HepG2 (cell line): ENCODE measurements around the gene RREB1. TPM values are rescaled to one million over a fixed set of nuclear protein-coding genes. Genes with fewer than 3 reads are reported as not detected.

ENCODE experiments used
- AGO1 ChIP-seq: fragments of 200-400 bp; formaldehyde crosslinking; IDR thresholded peaks from 2 replicates; pipeline ENCODE4 v1.6.1; 2017; ENCODE audit warnings: mild to moderate bottlenecking, low read depth, low read length, moderate library complexity; ENCODE audit not compliant: poor library complexity, severe bottlenecking
- ASH2L ChIP-seq: fragments of 300-600, 200-600 bp; sonication (generic); IDR thresholded peaks from 2 replicates; pipeline ENCODE4 v1.7.0; 2017; ENCODE audit warnings: low read depth, mild to moderate bottlenecking, moderate library complexity, mixed read lengths, low read length; ENCODE audit not compliant: insufficient read length
- CREM ChIP-seq, 2 experiments: sonication (generic) in 1 of 2; formaldehyde crosslinking in 1 of 2; IDR thresholded peaks; 2 replicates each; pipeline versions ENCODE4 v1.4.0 to v1.6.1; 2016 to 2020; ENCODE audit warnings: antibody characterized with exemption in 1 of 2, mild to moderate bottlenecking in 1 of 2, missing genetic modification reagents in 1 of 2
- DNMT1 ChIP-seq: sonication (generic); formaldehyde crosslinking; IDR thresholded peaks from 2 replicates; pipeline ENCODE4 v1.5.1; 2020; ENCODE audit warnings: mild to moderate bottlenecking, missing genetic modification reagents
- GATA4 ChIP-seq: sonication (generic); IDR thresholded peaks from 2 replicates; pipeline ENCODE4 v1.6.1; 2016; ENCODE audit warnings: antibody characterized with exemption, low read depth, borderline replicate concordance
- HNF4A ChIP-seq: sonication (generic); formaldehyde crosslinking; IDR thresholded peaks from 2 replicates; pipeline ENCODE4 v1.4.0; 2020; ENCODE audit warnings: missing genetic modification reagents
- NFIC ChIP-seq: IDR thresholded peaks from 2 replicates; pipeline ENCODE4 v1.6.1; 2012; ENCODE audit warnings: mild to moderate bottlenecking, low read length, inconsistent platforms
- NFYB ChIP-seq: sonication (generic); formaldehyde crosslinking; IDR thresholded peaks from 2 replicates; pipeline ENCODE4 v1.4.0; 2020; ENCODE audit warnings: missing genetic modification reagents
- PCBP1 ChIP-seq: fragments of 200-400 bp; formaldehyde crosslinking; IDR thresholded peaks from 2 replicates; pipeline ENCODE4 v1.6.1; 2017; ENCODE audit warnings: mild to moderate bottlenecking, low read depth, low read length, borderline replicate concordance
- RAD51 ChIP-seq: fragments of 450-650 bp; IDR thresholded peaks from 2 replicates; pipeline ENCODE4 v1.6.1; 2016; ENCODE audit warnings: borderline replicate concordance
- SALL1 ChIP-seq: sonication (generic); formaldehyde crosslinking; IDR thresholded peaks from 2 replicates; pipeline ENCODE4 v1.8.0; 2022; ENCODE audit warnings: mild to moderate bottlenecking, missing genetic modification reagents
- SMYD3 ChIP-seq: sonication (generic); formaldehyde crosslinking; IDR thresholded peaks from 2 replicates; pipeline ENCODE4 v1.8.1; 2023; ENCODE audit warnings: mild to moderate bottlenecking, missing genetic modification reagents
- TBP ChIP-seq: sonication (generic); formaldehyde crosslinking; IDR thresholded peaks from 2 replicates; pipeline ENCODE4 v1.5.0; 2020; ENCODE audit warnings: missing genetic modification reagents
- ZBTB7B ChIP-seq: sonication (generic); formaldehyde crosslinking; IDR thresholded peaks from 2 replicates; pipeline ENCODE4 v1.4.0; 2020; ENCODE audit warnings: missing genetic modification reagents
- ZFP37 ChIP-seq: sonication (generic); formaldehyde crosslinking; IDR thresholded peaks from 2 replicates; pipeline ENCODE4 v1.4.0; 2020; ENCODE audit warnings: missing genetic modification reagents, borderline replicate concordance
- ZFP41 ChIP-seq: sonication (generic); formaldehyde crosslinking; IDR thresholded peaks from 2 replicates; pipeline ENCODE4 v1.4.0; 2020; ENCODE audit warnings: mild to moderate bottlenecking, missing genetic modification reagents, borderline replicate concordance
- ZNF12 ChIP-seq: sonication (generic); formaldehyde crosslinking; IDR thresholded peaks from 2 replicates; pipeline ENCODE4 v1.5.0; 2020; ENCODE audit warnings: missing genetic modification reagents
- ZNF256 ChIP-seq: sonication (generic); formaldehyde crosslinking; conservative IDR thresholded peaks from 2 replicates; pipeline ENCODE4 v1.4.0; 2020; ENCODE audit warnings: missing genetic modification reagents
- ZNF274 ChIP-seq: sonication (generic); formaldehyde crosslinking; IDR thresholded peaks from 2 replicates; pipeline ENCODE4 v1.5.1; 2020; ENCODE audit warnings: mild to moderate bottlenecking, missing genetic modification reagents
- ZNF3 ChIP-seq: IDR thresholded peaks from 2 replicates; pipeline ENCODE4 v1.7.0; 2017; ENCODE audit warnings: inconsistent platforms
- ZNF331 ChIP-seq: sonication (generic); formaldehyde crosslinking; IDR thresholded peaks from 2 replicates; pipeline ENCODE4 v1.4.0; 2020; ENCODE audit warnings: missing genetic modification reagents
- ZNF580 ChIP-seq: IDR thresholded peaks from 2 replicates; pipeline ENCODE4 v1.6.1; 2016; ENCODE audit warnings: low read depth, borderline replicate concordance
- ZZZ3 ChIP-seq: sonication (generic); formaldehyde crosslinking; IDR thresholded peaks from 2 replicates; pipeline ENCODE4 v1.4.0; 2020; ENCODE audit warnings: missing genetic modification reagents, mild to moderate bottlenecking, borderline replicate concordance
- polyA plus RNA-seq, 8 experiments: library from polyadenylated mRNA; depleted of rRNA in 3 of 8; stranded (reverse) in 7 of 8; unstranded in 1 of 8; fragments of >200 nt; fragmentation: Illumina TruSeq in 4 of 8; extraction: Trizol in 4 of 8; gene quantifications; 2 replicates each; pipeline versions ENCODE4 v1.2.1 to v1.2.3, GENCODE V29; 2011 to 2016; ENCODE audit warnings: low read depth in 4 of 8, missing spikeins in 1 of 8, mixed read lengths in 1 of 8; ENCODE audit not compliant: insufficient read depth in 1 of 8
- total RNA-seq, 5 experiments: library from RNA; depleted of rRNA; stranded (reverse); fragments of >200 nt; fragmentation: Illumina TruSeq; extraction: Trizol; gene quantifications; 2 replicates each; pipeline ENCODE4 v1.2.3, GENCODE V29; 2016; ENCODE audit warnings: low read depth in 1 of 5
- TF ChIP-seq, protein P1 (sequence below): sonication (generic); formaldehyde crosslinking; IDR thresholded peaks from 2 replicates; pipeline ENCODE4 v1.8.1; 2023; ENCODE audit warnings: mild to moderate bottlenecking, moderate library complexity, missing genetic modification reagents
- TF ChIP-seq, protein P2 (sequence below): sonication (generic); formaldehyde crosslinking; IDR thresholded peaks from 2 replicates; pipeline ENCODE4 v1.4.0; 2020; ENCODE audit warnings: mild to moderate bottlenecking, missing genetic modification reagents
- TF ChIP-seq, protein P3 (sequence below): sonication (generic); formaldehyde crosslinking; IDR thresholded peaks from 2 replicates; pipeline ENCODE4 v1.8.1; 2023; ENCODE audit warnings: mild to moderate bottlenecking, inconsistent platforms, moderate library complexity, missing genetic modification reagents, borderline replicate concordance
- TF ChIP-seq, protein P4 (sequence below): sonication (generic); formaldehyde crosslinking; conservative IDR thresholded peaks from 2 replicates; pipeline ENCODE4 v1.8.0; 2022; ENCODE audit warnings: low read depth, missing genetic modification reagents

RREB1 gene
- total and polyA plus RNA-seq, 2 of the 13 experiments (the other 11 are each of a cell fraction or from before 2014, with no cell fraction given): 6.1 to 23.2 TPM

DNA sequence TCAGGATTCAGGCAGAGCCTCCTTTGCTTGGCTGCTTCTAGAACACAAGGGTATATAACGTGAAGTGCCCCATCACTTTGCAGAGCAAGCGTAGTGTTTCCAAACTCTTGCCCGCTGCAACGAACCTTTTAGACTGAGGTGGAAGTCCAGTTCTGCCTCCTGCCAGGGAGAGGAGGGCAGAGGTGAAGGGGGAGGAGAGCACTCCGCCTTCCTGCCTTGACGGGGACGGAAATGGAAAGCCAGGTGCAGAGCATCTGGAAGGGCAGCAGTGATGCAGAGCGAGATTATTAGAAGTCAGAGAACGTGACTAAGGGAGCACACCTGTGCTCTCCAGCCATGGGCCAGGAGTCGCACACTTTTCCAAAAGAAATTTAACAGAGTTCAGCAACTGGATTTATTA is 63.4 kb downstream of the RREB1 start (continued):
- no peak for TF ChIP-seq ZZZ3 (CRISPR knock-in tag)
- no peak for TF ChIP-seq DNMT1 (CRISPR knock-in tag)
- TF ChIP-seq, protein P1, sequence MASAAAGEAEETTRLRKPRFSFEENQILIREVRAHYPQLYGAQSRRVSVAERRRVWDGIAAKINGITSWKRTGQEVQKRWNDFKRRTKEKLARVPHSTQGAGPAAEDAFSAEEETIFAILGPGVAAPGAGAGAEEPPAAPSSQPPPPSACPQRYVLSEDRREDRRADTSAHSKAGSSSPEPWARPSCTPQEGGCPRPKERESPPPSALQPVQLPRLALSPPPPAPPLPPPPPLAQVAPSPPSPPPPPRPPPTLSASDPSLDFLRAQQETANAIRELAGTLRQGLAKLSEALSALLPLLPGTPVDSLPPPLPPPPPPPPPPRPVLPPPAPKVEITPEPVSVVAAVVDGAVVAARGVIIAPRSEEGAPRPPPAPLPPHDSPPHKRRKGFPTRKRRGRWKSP (CRISPR knock-in tag): no peak
- no peak for TF ChIP-seq SMYD3
- no peak for TF ChIP-seq ZFP41 (CRISPR knock-in tag)
- no peak for TF ChIP-seq NFYB (CRISPR knock-in tag)
- no peak for TF ChIP-seq ZNF274 (CRISPR knock-in tag)
- TF ChIP-seq ZNF331: peak; percentile 56; the same call in 1 of the 2 replicates
- TF ChIP-seq ZNF3 (CRISPR knock-in tag): no peak
- TF ChIP-seq ZNF256 (CRISPR knock-in tag): 0 out of 2 replicates have a peak, but pooled peaks have one; percentile 39
- TF ChIP-seq, protein P2, sequence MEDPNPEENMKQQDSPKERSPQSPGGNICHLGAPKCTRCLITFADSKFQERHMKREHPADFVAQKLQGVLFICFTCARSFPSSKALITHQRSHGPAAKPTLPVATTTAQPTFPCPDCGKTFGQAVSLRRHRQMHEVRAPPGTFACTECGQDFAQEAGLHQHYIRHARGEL: no peak
- peak; percentile 24; the same call in 1 of the 2 replicates for TF ChIP-seq CREM (IDR thresholded peaks at IDR 0.05)
- TF ChIP-seq CREM (CRISPR knock-in tag; IDR thresholded peaks at IDR 0.05): no peak
- TF ChIP-seq PCBP1: no peak
- TF ChIP-seq GATA4: no peak
- TF ChIP-seq ZFP37 (CRISPR knock-in tag): no peak
- no peak for TF ChIP-seq TBP (CRISPR knock-in tag)
- no peak for TF ChIP-seq AGO1
- TF ChIP-seq, protein P3, sequence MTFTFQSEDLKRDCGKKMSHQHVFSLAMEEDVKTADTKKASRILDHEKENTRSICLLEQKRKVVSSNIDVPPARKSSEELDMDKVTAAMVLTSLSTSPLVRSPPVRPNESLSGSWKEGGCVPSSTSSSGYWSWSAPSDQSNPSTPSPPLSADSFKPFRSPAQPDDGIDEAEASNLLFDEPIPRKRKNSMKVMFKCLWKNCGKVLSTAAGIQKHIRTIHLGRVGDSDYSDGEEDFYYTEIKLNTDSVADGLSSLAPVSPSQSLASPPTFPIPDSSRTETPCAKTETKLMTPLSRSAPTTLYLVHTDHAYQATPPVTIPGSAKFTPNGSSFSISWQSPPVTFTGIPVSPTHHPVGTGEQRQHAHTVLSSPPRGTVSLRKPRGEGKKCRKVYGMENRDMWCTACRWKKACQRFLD: no peak
- 0 out of 2 replicates have a peak, but pooled peaks have one; percentile 13 for TF ChIP-seq NFIC
- TF ChIP-seq ASH2L: no peak
- TF ChIP-seq ZNF580 (CRISPR knock-in tag): no peak
- peak; percentile 71 for TF ChIP-seq SALL1
- TF ChIP-seq, protein P4, sequence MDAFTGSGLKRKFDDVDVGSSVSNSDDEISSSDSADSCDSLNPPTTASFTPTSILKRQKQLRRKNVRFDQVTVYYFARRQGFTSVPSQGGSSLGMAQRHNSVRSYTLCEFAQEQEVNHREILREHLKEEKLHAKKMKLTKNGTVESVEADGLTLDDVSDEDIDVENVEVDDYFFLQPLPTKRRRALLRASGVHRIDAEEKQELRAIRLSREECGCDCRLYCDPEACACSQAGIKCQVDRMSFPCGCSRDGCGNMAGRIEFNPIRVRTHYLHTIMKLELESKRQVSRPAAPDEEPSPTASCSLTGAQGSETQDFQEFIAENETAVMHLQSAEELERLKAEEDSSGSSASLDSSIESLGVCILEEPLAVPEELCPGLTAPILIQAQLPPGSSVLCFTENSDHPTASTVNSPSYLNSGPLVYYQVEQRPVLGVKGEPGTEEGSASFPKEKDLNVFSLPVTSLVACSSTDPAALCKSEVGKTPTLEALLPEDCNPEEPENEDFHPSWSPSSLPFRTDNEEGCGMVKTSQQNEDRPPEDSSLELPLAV (CRISPR knock-in tag): no peak
- TF ChIP-seq RAD51: no peak
- TF ChIP-seq ZNF12 (CRISPR knock-in tag): no peak
- TF ChIP-seq ZBTB7B (CRISPR knock-in tag): 0 out of 2 replicates have a peak, but pooled peaks have one; percentile 30
- peak; percentile 96 for TF ChIP-seq HNF4A (CRISPR knock-in tag)
